ENCODE results near the gene GUCA1A. TPM values are rescaled to one million over a fixed set of nuclear protein-coding genes. Genes with fewer than 3 reads are reported as not detected.

The GUCA1A gene
- total RNA-seq, 1 experiment from 2014 or later = not detected

DNA sequence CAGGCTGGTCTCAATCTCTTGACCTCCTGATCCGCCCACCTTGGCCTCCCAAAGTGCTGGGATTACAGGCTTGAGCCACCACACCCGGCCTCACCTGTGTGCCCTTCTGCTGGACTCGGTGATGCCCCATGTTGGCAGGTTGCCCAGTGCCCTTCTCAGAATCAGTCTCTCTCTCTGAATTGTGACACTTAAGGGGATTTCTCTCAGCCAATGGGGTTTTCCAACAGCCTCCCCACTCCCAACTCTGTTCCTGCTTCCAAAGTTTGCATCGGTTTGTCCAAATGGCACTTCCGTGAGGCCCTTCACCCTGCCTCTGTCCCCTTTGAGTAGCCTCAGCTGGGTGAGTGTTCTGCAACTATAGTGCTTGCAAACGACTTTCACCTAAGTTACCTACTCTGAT lies 47.6 kb downstream of the GUCA1A start:
- DNase-seq (ENCODE audit: low read depth, low spot score) = no peak
- Histone ChIP-seq H3K4me3 (ENCODE audit: low read depth in 2 of 2, low read length in 2 of 2) (no peak overlapping the region), H3K27me3 (ENCODE audit: control insufficient read depth, insufficient read depth, low read length) (no peaks in the 10 kb centered on the region), H3K9me3 (ENCODE audit: control insufficient read depth, insufficient read depth, low read depth, low read length) (no peaks in the 10 kb centered on the region), H3K27ac (ENCODE audit: low read length) (peak overlapping the region; percentile 100), H3K36me3 (ENCODE audit: control insufficient read depth, insufficient read depth, low read length) (peaks cover 4% of the 10 kb centered on the region; the same call in 1 of the 2 replicates), H3K4me1 (ENCODE audit: control insufficient read depth, insufficient read depth, low read length) (peaks cover 61% of the 10 kb centered on the region)
- no peak for ATAC-seq
- no TSS peak for BruUV-seq (replicated peaks)
- POLR2A ChIA-PET = no interaction called here
- in situ Hi-C loops (cut with HindIII; ENCODE audit: low pct_unique_long_range_greater_than_20kb, low sequenced_read_pairs) (no loop called here), intact Hi-C loops (cut with micrococcal nuclease; ENCODE audit: unreplicated experiment) (no loop called here)
- TF ChIP-seq, protein P1, sequence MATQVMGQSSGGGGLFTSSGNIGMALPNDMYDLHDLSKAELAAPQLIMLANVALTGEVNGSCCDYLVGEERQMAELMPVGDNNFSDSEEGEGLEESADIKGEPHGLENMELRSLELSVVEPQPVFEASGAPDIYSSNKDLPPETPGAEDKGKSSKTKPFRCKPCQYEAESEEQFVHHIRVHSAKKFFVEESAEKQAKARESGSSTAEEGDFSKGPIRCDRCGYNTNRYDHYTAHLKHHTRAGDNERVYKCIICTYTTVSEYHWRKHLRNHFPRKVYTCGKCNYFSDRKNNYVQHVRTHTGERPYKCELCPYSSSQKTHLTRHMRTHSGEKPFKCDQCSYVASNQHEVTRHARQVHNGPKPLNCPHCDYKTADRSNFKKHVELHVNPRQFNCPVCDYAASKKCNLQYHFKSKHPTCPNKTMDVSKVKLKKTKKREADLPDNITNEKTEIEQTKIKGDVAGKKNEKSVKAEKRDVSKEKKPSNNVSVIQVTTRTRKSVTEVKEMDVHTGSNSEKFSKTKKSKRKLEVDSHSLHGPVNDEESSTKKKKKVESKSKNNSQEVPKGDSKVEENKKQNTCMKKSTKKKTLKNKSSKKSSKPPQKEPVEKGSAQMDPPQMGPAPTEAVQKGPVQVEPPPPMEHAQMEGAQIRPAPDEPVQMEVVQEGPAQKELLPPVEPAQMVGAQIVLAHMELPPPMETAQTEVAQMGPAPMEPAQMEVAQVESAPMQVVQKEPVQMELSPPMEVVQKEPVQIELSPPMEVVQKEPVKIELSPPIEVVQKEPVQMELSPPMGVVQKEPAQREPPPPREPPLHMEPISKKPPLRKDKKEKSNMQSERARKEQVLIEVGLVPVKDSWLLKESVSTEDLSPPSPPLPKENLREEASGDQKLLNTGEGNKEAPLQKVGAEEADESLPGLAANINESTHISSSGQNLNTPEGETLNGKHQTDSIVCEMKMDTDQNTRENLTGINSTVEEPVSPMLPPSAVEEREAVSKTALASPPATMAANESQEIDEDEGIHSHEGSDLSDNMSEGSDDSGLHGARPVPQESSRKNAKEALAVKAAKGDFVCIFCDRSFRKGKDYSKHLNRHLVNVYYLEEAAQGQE (IDR thresholded peaks at IDR 0.05; ENCODE audit: insufficient read depth in 1 of 2, low read depth in 2 of 2, low read length in 1 of 2) = no peak
- no peak for TF ChIP-seq TCF7L2 (IDR thresholded peaks at IDR 0.05; ENCODE audit: low read depth, low read length)
- TF ChIP-seq, protein P2, sequence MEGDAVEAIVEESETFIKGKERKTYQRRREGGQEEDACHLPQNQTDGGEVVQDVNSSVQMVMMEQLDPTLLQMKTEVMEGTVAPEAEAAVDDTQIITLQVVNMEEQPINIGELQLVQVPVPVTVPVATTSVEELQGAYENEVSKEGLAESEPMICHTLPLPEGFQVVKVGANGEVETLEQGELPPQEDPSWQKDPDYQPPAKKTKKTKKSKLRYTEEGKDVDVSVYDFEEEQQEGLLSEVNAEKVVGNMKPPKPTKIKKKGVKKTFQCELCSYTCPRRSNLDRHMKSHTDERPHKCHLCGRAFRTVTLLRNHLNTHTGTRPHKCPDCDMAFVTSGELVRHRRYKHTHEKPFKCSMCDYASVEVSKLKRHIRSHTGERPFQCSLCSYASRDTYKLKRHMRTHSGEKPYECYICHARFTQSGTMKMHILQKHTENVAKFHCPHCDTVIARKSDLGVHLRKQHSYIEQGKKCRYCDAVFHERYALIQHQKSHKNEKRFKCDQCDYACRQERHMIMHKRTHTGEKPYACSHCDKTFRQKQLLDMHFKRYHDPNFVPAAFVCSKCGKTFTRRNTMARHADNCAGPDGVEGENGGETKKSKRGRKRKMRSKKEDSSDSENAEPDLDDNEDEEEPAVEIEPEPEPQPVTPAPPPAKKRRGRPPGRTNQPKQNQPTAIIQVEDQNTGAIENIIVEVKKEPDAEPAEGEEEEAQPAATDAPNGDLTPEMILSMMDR (IDR thresholded peaks at IDR 0.05) = no peak
- TF ChIP-seq POLR2AphosphoS5 (IDR thresholded peaks at IDR 0.05; ENCODE audit: low read depth, low read length) = no peak
- TF ChIP-seq SIN3A (IDR thresholded peaks at IDR 0.05; ENCODE audit: borderline replicate concordance, insufficient read depth, low read depth, low read length) = no peak
- CTCF ChIA-PET = no interaction called here

GRCh38 chr6:42221546-42221945 lies 48.4 kb downstream of the GUCA1A start:
- BruUV-seq (replicated peaks) = no TSS peak
- Histone ChIP-seq H3K36me3 (ENCODE audit: control insufficient read depth, insufficient read depth, low read length) (peaks cover 4% of the 10 kb centered on the region; the same call in 1 of the 2 replicates), H3K9me3 (ENCODE audit: control insufficient read depth, insufficient read depth, low read depth, low read length) (no peaks in the 10 kb centered on the region), H3K27me3 (ENCODE audit: control insufficient read depth, insufficient read depth, low read length) (no peaks in the 10 kb centered on the region), H3K27ac (ENCODE audit: low read length) (peak overlapping the region; percentile 100), H3K4me3 (ENCODE audit: low read depth in 2 of 2, low read length in 2 of 2) (no peak overlapping the region), H3K4me1 (ENCODE audit: control insufficient read depth, insufficient read depth, low read length) (peaks cover 65% of the 10 kb centered on the region)
- TF ChIP-seq POLR2AphosphoS5 (IDR thresholded peaks at IDR 0.05; ENCODE audit: low read depth, low read length) (no peak), TCF7L2 (IDR thresholded peaks at IDR 0.05; ENCODE audit: low read depth, low read length) (no peak), SIN3A (IDR thresholded peaks at IDR 0.05; ENCODE audit: borderline replicate concordance, insufficient read depth, low read depth, low read length) (no peak)
- TF ChIP-seq, protein P2 (IDR thresholded peaks at IDR 0.05) = no peak
- TF ChIP-seq, protein P1 (IDR thresholded peaks at IDR 0.05; ENCODE audit: insufficient read depth in 1 of 2, low read depth in 2 of 2, low read length in 1 of 2) = no peak; a peak in 1 of 4 replicates
- DNase-seq (ENCODE audit: low read depth, low spot score) = no peak
- in situ Hi-C loops (cut with HindIII; ENCODE audit: low pct_unique_long_range_greater_than_20kb, low sequenced_read_pairs) (no loop called here), intact Hi-C loops (cut with micrococcal nuclease; ENCODE audit: unreplicated experiment) (no loop called here)
- ATAC-seq = no peak
- POLR2A ChIA-PET = no interaction called here
- CTCF ChIA-PET = no interaction called here

All from Panc1 (cell line).